ENCODE data around the gene DAPK3.
"Not testable (repeated sequence)": the region's sequence is repeated elsewhere in the genome, so short reads cannot be mapped to it uniquely, and the experiment has no call there.

Gene DAPK3

GRCh38 chr19:3952755-3953276, 18.1 kb downstream of the DAPK3 start:
- DNase-seq = not testable (repeated sequence)

DNA sequence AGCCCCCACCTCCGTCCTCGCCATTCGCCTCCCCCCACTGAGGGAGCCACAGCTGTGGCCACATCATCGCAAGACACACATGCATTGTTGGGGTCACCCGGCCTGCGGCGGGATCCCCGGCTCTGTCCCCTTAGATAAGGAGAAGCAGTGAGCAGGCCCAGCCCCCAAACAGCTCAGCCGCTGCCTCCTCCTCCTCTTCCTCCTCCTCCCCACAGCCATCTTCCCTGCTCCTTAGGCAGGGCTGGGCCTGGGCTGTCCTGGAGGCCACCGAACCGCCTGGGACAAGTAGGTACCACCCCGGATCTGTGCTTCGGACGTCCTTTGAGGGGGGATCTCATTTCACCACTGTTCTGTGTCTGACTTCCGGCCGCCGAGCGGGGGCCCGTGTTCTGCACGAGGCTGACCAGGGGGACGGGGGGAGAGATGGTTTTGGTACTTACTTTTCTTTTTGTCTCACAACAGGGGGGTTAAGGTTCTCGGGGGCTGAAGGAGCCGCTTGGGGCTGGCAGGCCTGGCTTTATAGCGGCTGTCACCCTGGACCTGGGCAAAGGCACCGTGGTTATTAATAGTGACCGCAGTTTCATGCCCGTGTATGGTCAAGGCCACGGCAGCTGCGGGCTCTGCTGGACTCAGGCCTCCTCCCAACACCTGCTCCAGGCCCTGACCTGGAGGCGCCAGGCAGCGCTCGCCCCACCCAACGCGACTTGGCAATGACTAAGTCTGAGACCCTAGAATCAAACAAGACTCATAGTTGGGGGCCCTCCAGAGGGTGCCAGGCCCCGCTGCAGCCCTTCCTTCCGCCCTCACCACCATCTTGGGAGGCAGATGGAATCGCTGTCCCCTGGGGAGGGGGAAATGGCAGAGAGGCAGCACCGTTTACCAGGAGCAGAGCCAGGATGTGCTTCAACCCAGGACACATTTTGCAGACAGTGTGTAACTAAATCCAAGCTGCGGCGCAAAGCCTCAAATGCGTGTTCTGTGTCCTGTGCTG, 19.7 kb downstream of the DAPK3 start:
- no peak for DNase-seq

- DNase-seq = no peak
These were observed 20.7 kb downstream of the DAPK3 start for GRCh38 chr19:3949997-3950859.

DNA sequence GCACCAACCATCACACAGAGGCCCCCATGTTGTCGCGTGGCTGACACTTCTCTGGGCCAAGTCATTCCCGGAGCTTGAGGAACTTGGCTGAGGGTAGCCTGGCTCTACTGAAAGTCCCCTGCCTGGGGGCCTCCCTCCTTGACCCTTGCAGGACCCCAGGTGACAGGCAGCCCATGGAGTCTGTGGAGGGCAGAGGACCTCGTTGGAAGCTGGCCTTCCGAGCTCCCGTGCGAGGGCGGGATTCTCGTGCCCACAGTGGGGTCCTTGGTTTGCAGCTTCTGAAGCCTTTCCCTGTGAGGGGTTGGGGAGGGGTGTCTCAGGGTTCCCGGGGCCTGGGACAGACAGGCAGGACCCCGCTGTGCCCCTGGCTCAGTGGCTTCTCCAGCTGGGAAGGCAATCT, 21.6 kb downstream of the DAPK3 start:
- no peak for DNase-seq

- not testable (repeated sequence) for DNase-seq
These were observed 23.5 kb downstream of the DAPK3 start for GRCh38 chr19:3947316-3947933.

- DNase-seq = no peak
These were observed 25.1 kb downstream of the DAPK3 start for GRCh38 chr19:3945838-3946237.

GRCh38 chr19:3944018-3944721, 26.7 kb downstream of the DAPK3 start:
- no peak for DNase-seq

- no peak for DNase-seq
These were observed 28.0 kb downstream of the DAPK3 start for GRCh38 chr19:3942790-3943409.

DNA sequence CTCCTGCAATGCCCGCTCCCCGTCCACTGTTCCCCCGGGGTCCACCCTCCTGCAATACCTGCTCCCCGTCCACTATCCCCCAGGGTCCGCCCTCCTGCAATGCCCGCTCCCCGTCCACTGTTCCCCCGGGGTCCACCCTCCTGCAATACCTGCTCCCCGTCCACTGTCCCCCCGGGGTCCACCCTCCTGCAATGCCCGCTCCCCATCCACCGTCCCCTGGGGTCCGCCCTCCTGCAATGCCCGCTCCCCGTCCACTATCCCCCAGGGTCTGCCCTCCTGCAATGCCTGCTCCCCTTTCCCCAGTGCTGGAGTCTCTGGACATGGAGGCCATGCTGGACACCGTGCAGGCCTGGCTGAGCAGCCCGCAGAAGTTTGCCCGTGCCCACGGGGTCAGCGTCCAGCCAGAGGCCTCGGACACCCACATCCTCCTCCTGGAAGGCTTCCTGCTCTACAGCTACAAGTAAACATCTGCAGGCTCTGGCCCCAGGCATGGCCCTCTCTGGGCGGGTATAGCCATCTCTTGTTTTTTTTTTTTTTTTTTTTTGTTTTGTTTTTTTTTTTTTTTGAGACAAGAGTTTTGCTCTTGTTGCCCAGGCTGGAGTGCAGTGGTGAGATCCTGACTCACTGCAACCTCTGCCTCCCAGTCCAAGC, 32.5 kb downstream of the DAPK3 start:
- DNase-seq = not testable (repeated sequence)

DNA sequence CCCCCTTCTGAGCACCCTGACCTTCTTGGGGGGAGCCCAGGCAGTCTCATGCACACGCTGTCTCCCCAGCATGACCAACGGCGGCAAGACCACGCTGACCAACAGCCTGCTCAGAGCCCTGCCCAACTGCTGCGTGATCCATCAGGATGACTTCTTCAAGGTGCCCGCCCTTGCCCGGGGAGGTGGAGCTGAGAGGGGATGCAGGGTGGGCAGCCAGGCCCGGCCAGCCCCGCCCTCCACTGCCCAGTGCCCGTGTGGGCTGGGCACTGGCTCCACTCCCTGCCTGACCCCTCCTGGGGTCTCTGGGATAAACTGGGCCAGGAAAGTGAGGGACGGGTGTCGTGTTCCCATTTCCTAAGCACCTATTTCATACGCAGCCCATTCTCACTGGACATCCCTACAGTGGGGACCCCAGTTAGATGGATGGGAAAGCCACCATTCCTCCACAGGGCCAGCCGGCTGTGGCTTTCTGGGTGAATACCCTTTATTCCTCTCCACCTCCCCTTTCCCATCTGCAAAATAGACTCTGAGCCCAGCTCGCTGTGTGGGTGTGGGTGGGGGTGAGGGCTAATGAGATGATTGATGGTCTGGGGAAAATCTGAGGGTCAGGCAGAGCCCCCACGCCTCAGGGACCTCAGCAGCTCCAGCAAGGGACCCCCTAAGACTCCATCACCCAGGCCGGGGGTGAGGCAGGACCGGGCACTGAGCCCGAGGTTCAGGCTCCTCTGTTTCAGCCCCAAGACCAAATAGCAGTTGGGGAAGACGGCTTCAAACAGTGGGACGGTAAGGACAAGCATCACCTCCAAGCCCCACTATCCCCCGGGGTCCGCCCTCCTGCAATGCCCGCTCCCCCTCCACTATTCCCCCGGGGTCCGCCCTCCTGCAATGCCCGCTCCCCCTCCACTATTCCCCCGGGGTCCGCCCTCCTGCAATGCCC, 34.1 kb downstream of the DAPK3 start:
- DNase-seq = no peak

GRCh38 chr19:3932931-3933810, 37.7 kb downstream of the DAPK3 start, which contains the start of gene NMRK2:
NMRK2 (plus strand) TSS chr19:3933069; CDS start chr19:3933672, 603 bp downstream.
- no peak for DNase-seq

- no peak for DNase-seq
These were observed 39.9 kb downstream of the DAPK3 start for GRCh38 chr19:3931041-3931440.

DNA sequence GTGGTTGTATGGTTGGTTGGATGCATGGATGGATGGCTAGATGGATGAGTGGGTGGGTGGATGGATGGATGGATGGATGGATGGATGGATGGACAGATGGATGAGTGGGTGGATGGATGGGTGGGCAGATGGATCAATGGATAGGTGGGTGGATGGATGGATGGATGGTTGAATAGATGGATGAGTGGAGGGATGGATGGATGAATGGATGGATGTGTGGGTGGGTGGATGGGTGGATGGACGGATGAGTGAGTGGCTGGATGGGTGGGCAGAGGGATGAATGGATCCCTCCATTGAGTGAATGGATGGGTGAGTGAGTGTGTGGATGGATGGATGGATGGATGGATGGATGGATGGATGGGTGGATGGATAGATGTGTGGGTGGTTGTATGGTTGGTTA, 47.0 kb downstream of the DAPK3 start:
- no peak for DNase-seq

DNA sequence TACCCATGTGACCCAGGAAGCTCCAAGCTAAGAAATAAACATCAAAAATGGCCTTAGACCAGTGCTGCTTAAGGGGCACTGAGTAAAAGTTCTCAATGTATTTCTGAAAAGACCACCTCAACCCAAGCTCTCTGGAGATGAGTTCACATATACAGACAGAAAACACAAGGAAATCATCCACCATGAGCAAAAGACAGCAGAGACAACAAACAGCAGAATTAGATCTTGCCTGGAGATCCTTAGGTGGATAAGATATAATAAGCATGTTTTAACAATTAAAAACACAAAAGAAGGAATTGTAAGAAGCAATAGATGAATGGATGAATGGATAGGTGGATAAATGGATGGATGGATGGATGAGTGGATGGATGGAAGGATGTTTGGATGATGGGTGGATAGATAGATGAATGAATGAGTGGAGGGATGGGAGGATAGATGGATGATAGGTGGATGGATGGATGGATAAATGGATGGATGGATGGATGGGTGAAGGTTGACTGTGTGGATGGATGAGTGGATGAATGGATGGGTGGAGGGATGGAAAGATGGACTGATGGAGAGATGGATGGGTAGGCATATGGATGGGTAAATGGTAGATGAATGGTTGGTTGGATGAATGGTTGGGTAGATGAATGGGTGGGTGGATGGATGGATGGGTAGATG, 47.7 kb downstream of the DAPK3 start:
- DNase-seq = no peak

DNA sequence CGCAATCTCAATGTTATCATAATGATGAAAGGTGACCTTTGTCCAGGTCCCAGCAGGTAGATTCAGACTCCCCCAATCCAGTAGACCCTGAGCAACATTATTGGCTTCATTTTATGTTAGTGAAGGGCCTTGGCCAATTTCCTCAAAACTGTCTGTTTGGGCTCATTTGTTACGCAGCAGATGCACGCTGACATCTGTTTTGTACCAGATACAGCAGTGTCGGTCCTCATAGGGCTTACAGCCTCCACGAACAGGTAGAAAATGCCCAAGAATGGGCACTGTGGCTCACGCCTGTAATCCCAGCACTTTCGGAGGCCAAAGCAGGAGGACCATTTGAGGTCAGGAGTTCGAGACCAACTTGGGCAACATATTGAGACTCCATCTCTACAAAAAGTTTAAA, 51.1 kb downstream of the DAPK3 start:
- DNase-seq = no peak

GRCh38 chr19:3916033-3916432, 54.9 kb downstream of the DAPK3 start:
- DNase-seq = no peak

- no peak for DNase-seq
These were observed 56.7 kb downstream of the DAPK3 start for GRCh38 chr19:3914199-3914598.

- DNase-seq = no peak
These were observed 60.8 kb downstream of the DAPK3 start for GRCh38 chr19:3910105-3910504.

All from right forelimb (tissue), 1 donor.